Loucy (cell line): ENCODE measurements around the gene CPSF4.

ENCODE experiments used
- H2AFZ ChIP-seq: fragments of 200-600 bp; sonication (generic); 2 replicates; pipeline ENCODE4 v1.6.0; 2016; ENCODE audit warnings: antibody characterized with exemption, mild to moderate bottlenecking, low read length, moderate library complexity
- H3F3A ChIP-seq: fragments of 200-600 bp; 2 replicates; pipeline ENCODE4 v1.6.0; 2016; ENCODE audit warnings: antibody characterized with exemption, low read depth, mild to moderate bottlenecking
- H3K27me3 ChIP-seq: fragments of 200-600 bp; sonication (generic); 2 replicates; pipeline ENCODE4 v1.6.1; 2014; ENCODE audit warnings: low read length, mild to moderate bottlenecking; ENCODE audit not compliant: insufficient read depth, poor library complexity, severe bottlenecking
- H3K36me3 ChIP-seq: fragments of 200-600 bp; sonication (generic); 2 replicates; pipeline ENCODE4 v1.6.1; 2016; ENCODE audit warnings: low read length; ENCODE audit not compliant: insufficient read depth
- H3K4me1 ChIP-seq: fragments of 200-600 bp; sonication (generic); 2 replicates; pipeline ENCODE4 v1.5.1; 2014; ENCODE audit warnings: low read length, mild to moderate bottlenecking; ENCODE audit not compliant: insufficient read depth, poor library complexity, severe bottlenecking
- H3K4me2 ChIP-seq: fragments of 200-600 bp; sonication (generic); 2 replicates; pipeline ENCODE4 v1.6.0; 2014; ENCODE audit warnings: antibody characterized with exemption, low read length, low read depth, mild to moderate bottlenecking; ENCODE audit not compliant: poor library complexity, severe bottlenecking
- H3K4me3 ChIP-seq: fragments of 200-600 bp; sonication (generic); 2 replicates; pipeline ENCODE4 v1.5.1; 2014; ENCODE audit warnings: low read length, mild to moderate bottlenecking, mixed read lengths; ENCODE audit not compliant: poor library complexity, severe bottlenecking
- H3K79me2 ChIP-seq: fragments of 200-600 bp; sonication (generic); 2 replicates; pipeline ENCODE4 v1.6.1; 2014; ENCODE audit warnings: low read length; ENCODE audit not compliant: insufficient read depth
- H3K9ac ChIP-seq: fragments of 200-600 bp; sonication (generic); 2 replicates; pipeline ENCODE4 v1.6.0; 2014; ENCODE audit warnings: mild to moderate bottlenecking, low read depth, low read length, moderate library complexity; ENCODE audit not compliant: poor library complexity, severe bottlenecking
- H3K9me2 ChIP-seq: fragments of 200-600 bp; sonication (generic); replicated peaks from 2 replicates; pipeline ENCODE4 v1.6.1; 2016; ENCODE audit warnings: low read depth, low read length, mixed read lengths
- H3K9me3 ChIP-seq: fragments of 200-600 bp; sonication (generic); 2 replicates; pipeline ENCODE4 v1.6.1; 2014; ENCODE audit warnings: mild to moderate bottlenecking, antibody characterized with exemption, low read length, low read depth; ENCODE audit not compliant: insufficient read depth
- H4K20me1 ChIP-seq: fragments of 200-600 bp; sonication (generic); 2 replicates; pipeline ENCODE4 v1.6.0; 2014; ENCODE audit warnings: antibody characterized with exemption, low read length, mild to moderate bottlenecking; ENCODE audit not compliant: insufficient read depth, poor library complexity, severe bottlenecking
- CTCF ChIP-seq: fragments of 200-600 bp; sonication (generic); conservative IDR thresholded peaks from 2 replicates; pipeline ENCODE4 v1.5.1; 2014; ENCODE audit warnings: mild to moderate bottlenecking, antibody characterized with exemption, low read length
- EZH2phosphoT487 ChIP-seq: fragments of 200-600 bp; IDR thresholded peaks from 2 replicates; pipeline ENCODE4 v1.6.1; 2018; ENCODE audit warnings: antibody characterized with exemption, mild to moderate bottlenecking, moderate library complexity, borderline replicate concordance

Gene CPSF4

GRCh38 chr7:99493823-99494222 lies 55.1 kb downstream of the CPSF4 start:
- Histone ChIP-seq H3K4me2 (no peak overlapping the region), H3K4me1 (peaks cover 16% of the 10 kb centered on the region), H3K9me2 (no peaks in the 10 kb centered on the region), H3K9ac (no peak overlapping the region), H2AFZ (no peak overlapping the region), H3K27me3 (no peaks in the 10 kb centered on the region), H3K36me3 (peaks cover 17% of the 10 kb centered on the region), H3K79me2 (peaks cover 42% of the 10 kb centered on the region), H4K20me1 (peaks cover 23% of the 10 kb centered on the region), H3F3A (no peaks in the 10 kb centered on the region), H3K4me3 (no peak overlapping the region), H3K9me3 (peaks cover 5% of the 10 kb centered on the region; the same call in 1 of the 2 replicates)
- TF ChIP-seq CTCF (no peak), EZH2phosphoT487 (no peak)

GRCh38 chr7:99497766-99498545 lies 59.2 kb downstream of the CPSF4 start:
- TF ChIP-seq EZH2phosphoT487 (no peak), CTCF (no peak)
- H3F3A ChIP-seq = no peaks in the 10 kb centered on the region
- H3K9me3 ChIP-seq = peaks cover 5% of the 10 kb centered on the region; the same call in 1 of the 2 replicates
- H4K20me1 ChIP-seq = peaks cover 32% of the 10 kb centered on the region
- peaks cover 14% of the 10 kb centered on the region for H3K36me3 ChIP-seq
- no peak overlapping the region for H2AFZ ChIP-seq
- peak overlapping the region; percentile 99 for H3K4me3 ChIP-seq
- no peaks in the 10 kb centered on the region for H3K27me3 ChIP-seq
- H3K9ac ChIP-seq = peak overlapping the region; percentile 91
- H3K4me1 ChIP-seq = peaks cover 21% of the 10 kb centered on the region
- H3K9me2 ChIP-seq = no peaks in the 10 kb centered on the region
- H3K79me2 ChIP-seq = peaks cover 64% of the 10 kb centered on the region
- peak overlapping the region; percentile 90 for H3K4me2 ChIP-seq

- Histone ChIP-seq H3F3A (no peaks in the 10 kb centered on the region), H3K4me1 (peaks cover 21% of the 10 kb centered on the region), H3K36me3 (peaks cover 10% of the 10 kb centered on the region), H3K9me3 (peaks cover 5% of the 10 kb centered on the region; the same call in 1 of the 2 replicates), H3K79me2 (peaks cover 64% of the 10 kb centered on the region), H2AFZ (no peak overlapping the region), H3K9ac (peak overlapping the region; percentile 91), H3K4me3 (peak overlapping the region; percentile 99), H4K20me1 (peaks cover 32% of the 10 kb centered on the region), H3K9me2 (no peaks in the 10 kb centered on the region), H3K4me2 (peak overlapping the region; percentile 90), H3K27me3 (no peaks in the 10 kb centered on the region)
- TF ChIP-seq CTCF (no peak), EZH2phosphoT487 (no peak)
Measured at GRCh38 chr7:99498546-99498944, 59.8 kb downstream of the CPSF4 start.
